HCT116 (cell line): ENCODE measurements around the gene OR7A10. TPM values are rescaled to one million over a fixed set of nuclear protein-coding genes. Genes with fewer than 3 reads are reported as not detected.

ENCODE experiments used
- ATAC-seq: fragments of 200-7000 bp; cut with Tn5 transposase; 2 replicates; pipeline ENCODE4 v1.9.1; 2020; ENCODE audit warnings: mild to moderate bottlenecking, moderate library complexity
- BruUV-seq: library from RNA; stranded (reverse); fragments of 400-500 nt; replicated peaks from 2 replicates; lab custom pipeline; 2021; lab: Mats Ljungman, UMichigan
- CTCF ChIA-PET: fragments of 300-600 bp; sonication (Branson Sonifier 250); formaldehyde crosslinking; loops from one replicate; lab custom pipeline; 2021; ENCODE audit warnings: antibody characterized with exemption; lab: Charles Lee
- POLR2A ChIA-PET: fragments of 300-600, 350-600 bp; sonication (Branson Sonifier 250); formaldehyde crosslinking; loops from one replicate; lab custom pipeline; 2021; ENCODE audit warnings: antibody characterized with exemption; lab: Charles Lee
- RAD21 ChIA-PET, 2 experiments: fragments of 300-600 bp; sonication (Branson Sonifier 250); formaldehyde crosslinking; loops; one replicate each; lab custom pipeline; 2023; ENCODE audit warnings: low total read pairs in 2 of 2; ENCODE audit not compliant: uncharacterized antibody in 2 of 2, unreplicated experiment in 2 of 2, low non-redundant PET in 1 of 2; lab: Charles Lee
- DNase-seq: peaks from one replicate; pipeline ENCODE4 v3.0.0-alpha.2; 2010; ENCODE audit warnings: low read depth, low spot score
- H2AFZ ChIP-seq: fragments of 200-600 bp; shearing (Covaris generic), sonication (generic); 2 replicates; pipeline ENCODE4 v1.6.1; 2017; ENCODE audit warnings: low read depth, mixed run types, mixed read lengths, antibody characterized with exemption, low read length; ENCODE audit not compliant: poor library complexity, severe bottlenecking
- H3K27ac ChIP-seq: 2 replicates; pipeline ENCODE4 v1.5.1; 2012; ENCODE audit warnings: low read depth, low read length
- H3K27me3 ChIP-seq: fragments of 200-600 bp; sonication (generic); 2 replicates; pipeline ENCODE4 v1.6.1; 2016; ENCODE audit warnings: mixed run types, low read length, mixed read lengths; ENCODE audit not compliant: insufficient read depth
- H3K36me3 ChIP-seq, 2 experiments: fragments of 200-500 bp in 1 of 2; fragments of 200-600 bp in 1 of 2; sonication (Bioruptor generic) in 1 of 2; sonication (generic) in 1 of 2; 2 replicates each; pipeline versions ENCODE4 v1.5.1 to v1.6.1; 2014 to 2016; ENCODE audit warnings: low read length in 2 of 2, inconsistent platforms in 1 of 2, mixed read lengths in 1 of 2, mixed run types in 1 of 2; ENCODE audit not compliant: insufficient read depth in 2 of 2, control insufficient read depth in 1 of 2
- H3K4me1 ChIP-seq, 2 experiments: fragments of 200-600 bp in 1 of 2; sonication (generic) in 1 of 2; 2 replicates each; pipeline versions ENCODE4 v1.5.1 to v1.6.1; 2012 to 2017; ENCODE audit warnings: low read length in 2 of 2, inconsistent platforms in 1 of 2, mild to moderate bottlenecking in 1 of 2, mixed read lengths in 1 of 2, mixed run types in 1 of 2, moderate library complexity in 1 of 2; ENCODE audit not compliant: insufficient read depth in 2 of 2, control insufficient read depth in 1 of 2
- H3K4me2 ChIP-seq: fragments of 200-600 bp; sonication (generic); 2 replicates; pipeline ENCODE4 v1.6.1; 2017; ENCODE audit warnings: mixed run types, low read length, mixed read lengths
- H3K4me3 ChIP-seq, 2 experiments: fragments of 200-600 bp in 1 of 2; sonication (generic) in 1 of 2; replicated peaks in 1 of 2; 2 replicates each; pipeline ENCODE4 v1.5.1; 2011 to 2016; ENCODE audit warnings: low read length in 2 of 2, control low read depth in 1 of 2, low read depth in 1 of 2, mild to moderate bottlenecking in 1 of 2, mixed read lengths in 1 of 2, mixed run types in 1 of 2
- H3K79me2 ChIP-seq: fragments of 200-600 bp; sonication (generic); 2 replicates; pipeline ENCODE4 v1.6.1; 2017; ENCODE audit warnings: mild to moderate bottlenecking, mixed run types, low read length, moderate library complexity, mixed read lengths; ENCODE audit not compliant: insufficient read depth
- H3K9ac ChIP-seq: fragments of 200-600 bp; sonication (generic); 2 replicates; pipeline ENCODE4 v1.6.1; 2016; ENCODE audit warnings: low read length, mixed read lengths
- H3K9me2 ChIP-seq: fragments of 200-600 bp; sonication (generic), shearing (Covaris generic); 2 replicates; pipeline ENCODE4 v1.6.1; 2017; ENCODE audit warnings: mixed run types, mild to moderate bottlenecking, moderate library complexity; ENCODE audit not compliant: insufficient read depth
- H3K9me3 ChIP-seq, 2 experiments: fragments of 200-500 bp in 1 of 2; fragments of 200-600 bp in 1 of 2; sonication (Bioruptor generic) in 1 of 2; sonication (generic) in 1 of 2; 2 replicates each; pipeline ENCODE4 v1.6.1; 2014 to 2017; ENCODE audit warnings: low read length in 2 of 2, mixed read lengths in 2 of 2, inconsistent platforms in 1 of 2, low read depth in 1 of 2, mild to moderate bottlenecking in 1 of 2, mixed run types in 1 of 2, moderate library complexity in 1 of 2; ENCODE audit not compliant: control insufficient read depth in 1 of 2, insufficient read depth in 1 of 2
- H4K20me1 ChIP-seq: fragments of 200-600 bp; sonication (generic), shearing (Covaris generic); 2 replicates; pipeline ENCODE4 v1.6.1; 2017; ENCODE audit warnings: mixed run types, mild to moderate bottlenecking, moderate library complexity; ENCODE audit not compliant: insufficient read depth
- CBX3 ChIP-seq: IDR thresholded peaks from 2 replicates; pipeline ENCODE4 v1.6.1; 2012; ENCODE audit warnings: low read depth
- CEBPB ChIP-seq: IDR thresholded peaks from 2 replicates; pipeline ENCODE4 v1.6.1; 2012; ENCODE audit warnings: low read depth
- EGR1 ChIP-seq: IDR thresholded peaks from 2 replicates; pipeline ENCODE4 v1.6.1; 2012; ENCODE audit warnings: low read depth
- ELF1 ChIP-seq: IDR thresholded peaks from 2 replicates; pipeline ENCODE4 v1.6.1; 2012; ENCODE audit warnings: low read depth, borderline replicate concordance
- EZH2 ChIP-seq: fragments of 200-600 bp; sonication (generic); IDR thresholded peaks from 2 replicates; pipeline ENCODE4 v1.6.1; 2017; ENCODE audit warnings: antibody characterized with exemption, mixed run types
- EZH2phosphoT487 ChIP-seq: fragments of 200-600 bp; IDR thresholded peaks from 2 replicates; pipeline ENCODE4 v1.6.1; 2018; ENCODE audit warnings: antibody characterized with exemption, borderline replicate concordance
- FOSL1 ChIP-seq: IDR thresholded peaks from 2 replicates; pipeline ENCODE4 v1.6.1; 2012; ENCODE audit warnings: low read depth
- JUND ChIP-seq: IDR thresholded peaks from 2 replicates; pipeline ENCODE4 v1.6.1; 2012
- POLR2A ChIP-seq: IDR thresholded peaks from 2 replicates; pipeline ENCODE4 v1.7.0; 2011; ENCODE audit warnings: borderline replicate concordance; ENCODE audit not compliant: insufficient read depth, insufficient read length; ENCODE audit errors: extremely low read depth
- POLR2AphosphoS5 ChIP-seq: IDR thresholded peaks from 2 replicates; pipeline ENCODE4 v1.6.1; 2011; ENCODE audit warnings: mild to moderate bottlenecking, low read depth, low read length, moderate library complexity
- RAD21 ChIP-seq: IDR thresholded peaks from 2 replicates; pipeline ENCODE4 v1.6.1; 2012; ENCODE audit warnings: low read depth, mild to moderate bottlenecking
- SP1 ChIP-seq: IDR thresholded peaks from 2 replicates; pipeline ENCODE4 v1.6.1; 2012; ENCODE audit warnings: low read depth
- TCF7L2 ChIP-seq: IDR thresholded peaks from 2 replicates; pipeline ENCODE4 v1.7.0; 2011; ENCODE audit warnings: borderline replicate concordance, inconsistent platforms; ENCODE audit not compliant: insufficient read depth, insufficient read length; ENCODE audit errors: extremely low read depth
- ZFX ChIP-seq: fragments of 450-650 bp; IDR thresholded peaks from 2 replicates; pipeline ENCODE4 v1.6.1; 2017
- ZNF274 ChIP-seq: fragments of 200-500 bp; sonication (Bioruptor generic); IDR thresholded peaks from 2 replicates; pipeline ENCODE4 v1.6.1; 2014; ENCODE audit warnings: mild to moderate bottlenecking, low read depth, low read length, inconsistent platforms
- intact Hi-C: fragments of 100-400 bp; cut with micrococcal nuclease; formaldehyde crosslinking; loops from 2 replicates; pipeline ENCODE4 v1.10.0; 2022
- total RNA-seq: library from RNA; stranded (reverse); gene quantifications from one replicate; pipeline ENCODE4 v1.2.1, GENCODE V29; 2021; ENCODE audit not compliant: unreplicated experiment
- TF ChIP-seq, protein P1 (sequence below): IDR thresholded peaks from 2 replicates; pipeline ENCODE4 v1.6.1; 2011; ENCODE audit warnings: mild to moderate bottlenecking, low read length, moderate library complexity; ENCODE audit not compliant: insufficient replicate concordance; ENCODE audit errors: extremely low read depth
- TF ChIP-seq, protein P2 (sequence below), 3 experiments: fragments of 200-600 bp in 1 of 3; sonication (generic) in 1 of 3; IDR thresholded peaks in 2 of 3; conservative IDR thresholded peaks in 1 of 3; 2 replicates each; pipeline ENCODE4 v1.5.1; 2012 to 2017; ENCODE audit warnings: low read depth in 2 of 3, low read length in 2 of 3, antibody characterized with exemption in 1 of 3, borderline replicate concordance in 1 of 3, control low read depth in 1 of 3, mild to moderate bottlenecking in 1 of 3, mixed read lengths in 1 of 3, mixed run types in 1 of 3, moderate library complexity in 1 of 3; ENCODE audit not compliant: insufficient read depth in 1 of 3
- TF ChIP-seq, protein P3 (sequence below): IDR thresholded peaks from 2 replicates; pipeline ENCODE4 v1.6.1; 2012; ENCODE audit warnings: low read depth
- TF ChIP-seq, protein P4 (sequence below): IDR thresholded peaks from 2 replicates; pipeline ENCODE4 v1.6.1; 2012
- TF ChIP-seq, protein P5 (sequence below): IDR thresholded peaks from 2 replicates; pipeline ENCODE4 v1.6.1; 2012

The OR7A10 gene
- total RNA-seq, 1 experiment from 2014 or later: not detected

DNA sequence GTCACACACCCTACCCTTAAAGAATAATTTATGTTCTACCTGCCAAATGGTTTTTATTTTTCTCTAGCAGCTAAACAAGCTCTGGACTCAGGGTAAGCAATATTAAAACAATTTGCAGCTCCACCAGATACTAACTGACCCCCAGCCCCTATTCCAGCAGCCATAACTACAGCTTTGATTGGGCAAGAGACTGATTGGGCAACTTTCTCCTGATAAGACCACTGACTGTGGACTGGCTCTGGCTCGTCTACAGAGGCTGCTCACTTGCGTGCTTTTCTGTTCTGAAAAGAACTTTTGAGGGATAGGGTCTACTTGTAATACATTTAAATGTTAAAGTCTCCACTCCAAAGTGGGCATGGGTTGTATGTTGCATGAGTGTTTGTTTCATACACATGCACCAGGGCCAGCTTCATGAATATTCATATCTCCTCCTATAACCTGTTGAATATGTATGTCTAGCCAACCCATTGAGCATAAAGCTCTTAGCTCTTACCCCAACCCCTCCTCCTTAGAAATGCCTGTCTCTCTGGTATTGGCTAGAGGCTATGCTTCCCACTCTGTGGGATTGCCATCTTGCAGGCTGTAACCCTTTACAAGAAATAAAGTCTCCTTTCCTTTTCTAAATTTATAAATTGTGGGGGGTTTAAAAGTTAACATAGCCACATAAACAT, 33.6 kb downstream of the OR7A10 start:
- Histone ChIP-seq H3K79me2 (no peaks in the 10 kb centered on the region), H3K36me3 (no peaks in the 10 kb centered on the region), H3K4me3 (no peak overlapping the region), H3K9me2 (no peaks in the 10 kb centered on the region), H3K27me3 (0 out of 2 replicates have a peak, but pooled peaks cover 8% of the 10 kb centered on the region), H3K9me3 (no peaks in the 10 kb centered on the region), H2AFZ (no peak overlapping the region), H3K4me2 (no peak overlapping the region), H3K27ac (no peak overlapping the region), H3K9ac (no peak overlapping the region), H3K4me1 (no peaks in the 10 kb centered on the region), H4K20me1 (no peaks in the 10 kb centered on the region)
- ChIA-PET POLR2A (no interaction called here), RAD21 (no interaction called here), CTCF (no interaction called here)
- TF ChIP-seq, protein P1, sequence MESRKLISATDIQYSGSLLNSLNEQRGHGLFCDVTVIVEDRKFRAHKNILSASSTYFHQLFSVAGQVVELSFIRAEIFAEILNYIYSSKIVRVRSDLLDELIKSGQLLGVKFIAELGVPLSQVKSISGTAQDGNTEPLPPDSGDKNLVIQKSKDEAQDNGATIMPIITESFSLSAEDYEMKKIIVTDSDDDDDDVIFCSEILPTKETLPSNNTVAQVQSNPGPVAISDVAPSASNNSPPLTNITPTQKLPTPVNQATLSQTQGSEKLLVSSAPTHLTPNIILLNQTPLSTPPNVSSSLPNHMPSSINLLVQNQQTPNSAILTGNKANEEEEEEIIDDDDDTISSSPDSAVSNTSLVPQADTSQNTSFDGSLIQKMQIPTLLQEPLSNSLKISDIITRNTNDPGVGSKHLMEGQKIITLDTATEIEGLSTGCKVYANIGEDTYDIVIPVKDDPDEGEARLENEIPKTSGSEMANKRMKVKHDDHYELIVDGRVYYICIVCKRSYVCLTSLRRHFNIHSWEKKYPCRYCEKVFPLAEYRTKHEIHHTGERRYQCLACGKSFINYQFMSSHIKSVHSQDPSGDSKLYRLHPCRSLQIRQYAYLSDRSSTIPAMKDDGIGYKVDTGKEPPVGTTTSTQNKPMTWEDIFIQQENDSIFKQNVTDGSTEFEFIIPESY: no peak
- TF ChIP-seq POLR2AphosphoS5: no peak
- TF ChIP-seq CEBPB: no peak
- TF ChIP-seq TCF7L2: no peak
- TF ChIP-seq, protein P2, sequence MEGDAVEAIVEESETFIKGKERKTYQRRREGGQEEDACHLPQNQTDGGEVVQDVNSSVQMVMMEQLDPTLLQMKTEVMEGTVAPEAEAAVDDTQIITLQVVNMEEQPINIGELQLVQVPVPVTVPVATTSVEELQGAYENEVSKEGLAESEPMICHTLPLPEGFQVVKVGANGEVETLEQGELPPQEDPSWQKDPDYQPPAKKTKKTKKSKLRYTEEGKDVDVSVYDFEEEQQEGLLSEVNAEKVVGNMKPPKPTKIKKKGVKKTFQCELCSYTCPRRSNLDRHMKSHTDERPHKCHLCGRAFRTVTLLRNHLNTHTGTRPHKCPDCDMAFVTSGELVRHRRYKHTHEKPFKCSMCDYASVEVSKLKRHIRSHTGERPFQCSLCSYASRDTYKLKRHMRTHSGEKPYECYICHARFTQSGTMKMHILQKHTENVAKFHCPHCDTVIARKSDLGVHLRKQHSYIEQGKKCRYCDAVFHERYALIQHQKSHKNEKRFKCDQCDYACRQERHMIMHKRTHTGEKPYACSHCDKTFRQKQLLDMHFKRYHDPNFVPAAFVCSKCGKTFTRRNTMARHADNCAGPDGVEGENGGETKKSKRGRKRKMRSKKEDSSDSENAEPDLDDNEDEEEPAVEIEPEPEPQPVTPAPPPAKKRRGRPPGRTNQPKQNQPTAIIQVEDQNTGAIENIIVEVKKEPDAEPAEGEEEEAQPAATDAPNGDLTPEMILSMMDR (IDR thresholded peaks at IDR 0.05 in 2 of 3, conservative IDR thresholded peaks at IDR 0.05 in 1 of 3; ENCODE audit: borderline replicate concordance in 1 of 3, insufficient read depth in 1 of 3, low read depth in 2 of 3, low read length in 2 of 3): no peak
- no peak for TF ChIP-seq POLR2A
- no peak for TF ChIP-seq SP1
- TF ChIP-seq, protein P3, sequence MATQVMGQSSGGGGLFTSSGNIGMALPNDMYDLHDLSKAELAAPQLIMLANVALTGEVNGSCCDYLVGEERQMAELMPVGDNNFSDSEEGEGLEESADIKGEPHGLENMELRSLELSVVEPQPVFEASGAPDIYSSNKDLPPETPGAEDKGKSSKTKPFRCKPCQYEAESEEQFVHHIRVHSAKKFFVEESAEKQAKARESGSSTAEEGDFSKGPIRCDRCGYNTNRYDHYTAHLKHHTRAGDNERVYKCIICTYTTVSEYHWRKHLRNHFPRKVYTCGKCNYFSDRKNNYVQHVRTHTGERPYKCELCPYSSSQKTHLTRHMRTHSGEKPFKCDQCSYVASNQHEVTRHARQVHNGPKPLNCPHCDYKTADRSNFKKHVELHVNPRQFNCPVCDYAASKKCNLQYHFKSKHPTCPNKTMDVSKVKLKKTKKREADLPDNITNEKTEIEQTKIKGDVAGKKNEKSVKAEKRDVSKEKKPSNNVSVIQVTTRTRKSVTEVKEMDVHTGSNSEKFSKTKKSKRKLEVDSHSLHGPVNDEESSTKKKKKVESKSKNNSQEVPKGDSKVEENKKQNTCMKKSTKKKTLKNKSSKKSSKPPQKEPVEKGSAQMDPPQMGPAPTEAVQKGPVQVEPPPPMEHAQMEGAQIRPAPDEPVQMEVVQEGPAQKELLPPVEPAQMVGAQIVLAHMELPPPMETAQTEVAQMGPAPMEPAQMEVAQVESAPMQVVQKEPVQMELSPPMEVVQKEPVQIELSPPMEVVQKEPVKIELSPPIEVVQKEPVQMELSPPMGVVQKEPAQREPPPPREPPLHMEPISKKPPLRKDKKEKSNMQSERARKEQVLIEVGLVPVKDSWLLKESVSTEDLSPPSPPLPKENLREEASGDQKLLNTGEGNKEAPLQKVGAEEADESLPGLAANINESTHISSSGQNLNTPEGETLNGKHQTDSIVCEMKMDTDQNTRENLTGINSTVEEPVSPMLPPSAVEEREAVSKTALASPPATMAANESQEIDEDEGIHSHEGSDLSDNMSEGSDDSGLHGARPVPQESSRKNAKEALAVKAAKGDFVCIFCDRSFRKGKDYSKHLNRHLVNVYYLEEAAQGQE: no peak
- TF ChIP-seq EGR1: no peak
- TF ChIP-seq ZFX: no peak
- TF ChIP-seq, protein P4, sequence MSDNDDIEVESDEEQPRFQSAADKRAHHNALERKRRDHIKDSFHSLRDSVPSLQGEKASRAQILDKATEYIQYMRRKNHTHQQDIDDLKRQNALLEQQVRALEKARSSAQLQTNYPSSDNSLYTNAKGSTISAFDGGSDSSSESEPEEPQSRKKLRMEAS: no peak
- TF ChIP-seq ELF1: no peak
- TF ChIP-seq EZH2: no peak
- TF ChIP-seq JUND: no peak
- TF ChIP-seq FOSL1: no peak
- no peak for TF ChIP-seq RAD21
- TF ChIP-seq EZH2phosphoT487: no peak
- TF ChIP-seq ZNF274: no peak
- TF ChIP-seq, protein P5, sequence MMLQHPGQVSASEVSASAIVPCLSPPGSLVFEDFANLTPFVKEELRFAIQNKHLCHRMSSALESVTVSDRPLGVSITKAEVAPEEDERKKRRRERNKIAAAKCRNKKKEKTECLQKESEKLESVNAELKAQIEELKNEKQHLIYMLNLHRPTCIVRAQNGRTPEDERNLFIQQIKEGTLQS: no peak
- TF ChIP-seq CBX3: no peak
- BruUV-seq: no TSS peak
- DNase-seq: no peak
- no peak for ATAC-seq
- intact Hi-C loops: no loop called here
